ENCODE measurements around the gene NECAB2. TPM values are rescaled to one million over a fixed set of nuclear protein-coding genes. Genes with fewer than 3 reads are reported as not detected.

Gene NECAB2
- total and polyA plus RNA-seq, 2 of the 8 experiments (the other 6 are each of a cell fraction or from before 2014, with no cell fraction given): 3.6 to 4.2 TPM

GRCh38 chr16:84022644-84023043 is 54.6 kb downstream of the NECAB2 start (continued):
- TF ChIP-seq CTCF (IDR thresholded peaks at IDR 0.05; ENCODE audit: control extremely low read depth in 1 of 3, insufficient read depth in 1 of 3, low read depth in 1 of 3, low read length in 3 of 3) (no peak), CBX5 (IDR thresholded peaks at IDR 0.05; ENCODE audit: low read depth, low read length) (no peak)
